ENCODE results near the gene DYNLRB1. TPM values are rescaled to one million over a fixed set of nuclear protein-coding genes. Genes with fewer than 3 reads are reported as not detected.
"Not testable (repeated sequence)": the region's sequence is repeated elsewhere in the genome, so short reads cannot be mapped to it uniquely, and the experiment has no call there.

Gene DYNLRB1
- total RNA-seq, 1 donor from 2014 or later: 50.1 TPM

GRCh38 chr20:34511891-34512265, 4.3 kb upstream of the DYNLRB1 start:
- no peak for DNase-seq (ENCODE audit: low read depth, low spot score)

GRCh38 chr20:34512266-34512954, 3.8 kb upstream of the DYNLRB1 start:
- no peak for DNase-seq (ENCODE audit: low read depth, low spot score)

GRCh38 chr20:34512955-34513419, 3.2 kb upstream of the DYNLRB1 start:
- DNase-seq (ENCODE audit: low read depth, low spot score): no peak

- not testable (repeated sequence) for DNase-seq (ENCODE audit: low read depth, low spot score)
These were observed 2.2 kb upstream of the DYNLRB1 start for GRCh38 chr20:34514034-34514433.

GRCh38 chr20:34514897-34515483, 1.2 kb upstream of the DYNLRB1 start:
- no peak for DNase-seq (ENCODE audit: low read depth, low spot score)

- DNase-seq (ENCODE audit: low read depth, low spot score): no peak
These were observed 557 bp upstream of the DYNLRB1 start for GRCh38 chr20:34515484-34516246.

GRCh38 chr20:34517114-34517505, 888 bp downstream of the DYNLRB1 start:
- no peak for DNase-seq (ENCODE audit: low read depth, low spot score)

- not testable (repeated sequence) for DNase-seq (ENCODE audit: low read depth, low spot score)
These were observed 2.6 kb downstream of the DYNLRB1 start for GRCh38 chr20:34518863-34519262.

GRCh38 chr20:34519841-34520240, 3.6 kb downstream of the DYNLRB1 start:
- DNase-seq (ENCODE audit: low read depth, low spot score): not testable (repeated sequence)

GRCh38 chr20:34522969-34523871, 7.0 kb downstream of the DYNLRB1 start:
- DNase-seq (ENCODE audit: low read depth, low spot score): no peak

GRCh38 chr20:34524426-34524825, 8.2 kb downstream of the DYNLRB1 start:
- no peak for DNase-seq (ENCODE audit: low read depth, low spot score)

- no peak for DNase-seq (ENCODE audit: low read depth, low spot score)
These were observed 9.1 kb downstream of the DYNLRB1 start for GRCh38 chr20:34525342-34525708.

- peak; percentile 95 for DNase-seq (ENCODE audit: low read depth, low spot score)
These were observed 9.6 kb downstream of the DYNLRB1 start for GRCh38 chr20:34525709-34526416.

GRCh38 chr20:34526466-34526865, 10.2 kb downstream of the DYNLRB1 start:
- no peak for DNase-seq (ENCODE audit: low read depth, low spot score)

GRCh38 chr20:34527016-34527415, 10.8 kb downstream of the DYNLRB1 start:
- no peak for DNase-seq (ENCODE audit: low read depth, low spot score)

- DNase-seq (ENCODE audit: low read depth, low spot score): no peak
These were observed 12.7 kb downstream of the DYNLRB1 start for GRCh38 chr20:34528921-34529297.

GRCh38 chr20:34529742-34530141, 13.5 kb downstream of the DYNLRB1 start:
- DNase-seq (ENCODE audit: low read depth, low spot score): no peak

GRCh38 chr20:34530342-34530741, 14.1 kb downstream of the DYNLRB1 start:
- DNase-seq (ENCODE audit: low read depth, low spot score): no peak

GRCh38 chr20:34531608-34532265, 15.5 kb downstream of the DYNLRB1 start:
- DNase-seq (ENCODE audit: low read depth, low spot score): no peak

- no peak for DNase-seq (ENCODE audit: low read depth, low spot score)
These were observed 16.1 kb downstream of the DYNLRB1 start for GRCh38 chr20:34532320-34532719.

All from pulmonary artery endothelial cell (primary cell).